Measurements from ENCODE around the gene FRRS1L. TPM values are rescaled to one million over a fixed set of nuclear protein-coding genes. Genes with fewer than 3 reads are reported as not detected.

Gene FRRS1L
- total RNA-seq, 4 donors from 2014 or later: 0.05 to 0.42 TPM; not detected in 2

DNA sequence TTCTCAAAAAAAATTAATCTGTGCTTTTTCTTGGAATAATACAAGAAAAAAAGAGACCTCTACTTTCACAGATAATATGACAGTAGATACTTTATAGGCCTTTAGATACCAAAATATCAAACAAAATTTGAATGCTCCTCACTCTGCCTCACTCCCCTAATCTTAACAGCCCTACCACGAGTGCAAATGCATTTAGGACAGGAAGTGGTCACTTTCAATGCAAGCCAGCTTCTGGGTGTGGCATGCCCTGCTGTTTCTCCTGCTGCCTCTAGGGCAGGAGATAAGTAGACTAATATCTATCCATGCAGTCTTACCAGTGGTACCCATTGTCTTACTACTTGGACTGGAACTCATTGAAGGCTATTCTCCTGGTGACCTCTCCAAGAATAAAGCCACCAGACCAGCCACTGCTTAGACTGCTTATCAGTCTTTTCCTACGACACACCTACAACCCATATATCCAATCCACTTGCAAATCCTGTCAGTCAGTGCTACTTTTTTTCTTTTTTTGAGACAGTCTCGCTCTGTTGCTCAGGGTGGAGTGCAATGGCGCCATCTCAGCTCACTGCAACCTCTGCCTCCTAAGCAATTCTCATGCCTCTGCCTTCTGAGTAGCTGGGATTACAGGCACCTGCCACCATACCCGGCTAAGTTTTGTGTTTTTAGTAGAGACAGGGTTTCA, 23.0 kb downstream of the FRRS1L start:
- Histone ChIP-seq H3K9me3 (no peaks in the 10 kb centered on the region), H3K4me3 (no peak overlapping the region), H3K27me3 (no peaks in the 10 kb centered on the region), H3K36me3 (no peaks in the 10 kb centered on the region), H3K4me1 (no peaks in the 10 kb centered on the region), H3K27ac (no peak overlapping the region)
- no peak for TF ChIP-seq EP300 (IDR thresholded peaks at IDR 0.05)
- TF ChIP-seq POLR2AphosphoS5 (IDR thresholded peaks at IDR 0.05): no peak
- TF ChIP-seq, protein P1, sequence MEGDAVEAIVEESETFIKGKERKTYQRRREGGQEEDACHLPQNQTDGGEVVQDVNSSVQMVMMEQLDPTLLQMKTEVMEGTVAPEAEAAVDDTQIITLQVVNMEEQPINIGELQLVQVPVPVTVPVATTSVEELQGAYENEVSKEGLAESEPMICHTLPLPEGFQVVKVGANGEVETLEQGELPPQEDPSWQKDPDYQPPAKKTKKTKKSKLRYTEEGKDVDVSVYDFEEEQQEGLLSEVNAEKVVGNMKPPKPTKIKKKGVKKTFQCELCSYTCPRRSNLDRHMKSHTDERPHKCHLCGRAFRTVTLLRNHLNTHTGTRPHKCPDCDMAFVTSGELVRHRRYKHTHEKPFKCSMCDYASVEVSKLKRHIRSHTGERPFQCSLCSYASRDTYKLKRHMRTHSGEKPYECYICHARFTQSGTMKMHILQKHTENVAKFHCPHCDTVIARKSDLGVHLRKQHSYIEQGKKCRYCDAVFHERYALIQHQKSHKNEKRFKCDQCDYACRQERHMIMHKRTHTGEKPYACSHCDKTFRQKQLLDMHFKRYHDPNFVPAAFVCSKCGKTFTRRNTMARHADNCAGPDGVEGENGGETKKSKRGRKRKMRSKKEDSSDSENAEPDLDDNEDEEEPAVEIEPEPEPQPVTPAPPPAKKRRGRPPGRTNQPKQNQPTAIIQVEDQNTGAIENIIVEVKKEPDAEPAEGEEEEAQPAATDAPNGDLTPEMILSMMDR (IDR thresholded peaks at IDR 0.05): peak in 1 of 2 donors; percentile 2
- WGBS: 78% methylated on average over 5 of the region's 5 CpGs
- DNase-seq (ENCODE audit: low spot score in 2 of 2): no peak

- 95% methylated on average over 5 of the region's 5 CpGs for WGBS
- DNase-seq (ENCODE audit: low spot score in 2 of 2): no peak
- Histone ChIP-seq H3K27me3 (no peaks in the 10 kb centered on the region), H3K36me3 (no peaks in the 10 kb centered on the region), H3K4me1 (no peaks in the 10 kb centered on the region), H3K9me3 (no peaks in the 10 kb centered on the region), H3K4me3 (no peak overlapping the region), H3K27ac (no peak overlapping the region)
- TF ChIP-seq POLR2AphosphoS5 (IDR thresholded peaks at IDR 0.05) (no peak), POLR2A (IDR thresholded peaks at IDR 0.05) (no peak), EP300 (IDR thresholded peaks at IDR 0.05) (no peak)
- TF ChIP-seq, protein P1 (IDR thresholded peaks at IDR 0.05): no peak
Observed at GRCh38 chr9:109141375-109141774, 25.7 kb downstream of the FRRS1L start.

DNA sequence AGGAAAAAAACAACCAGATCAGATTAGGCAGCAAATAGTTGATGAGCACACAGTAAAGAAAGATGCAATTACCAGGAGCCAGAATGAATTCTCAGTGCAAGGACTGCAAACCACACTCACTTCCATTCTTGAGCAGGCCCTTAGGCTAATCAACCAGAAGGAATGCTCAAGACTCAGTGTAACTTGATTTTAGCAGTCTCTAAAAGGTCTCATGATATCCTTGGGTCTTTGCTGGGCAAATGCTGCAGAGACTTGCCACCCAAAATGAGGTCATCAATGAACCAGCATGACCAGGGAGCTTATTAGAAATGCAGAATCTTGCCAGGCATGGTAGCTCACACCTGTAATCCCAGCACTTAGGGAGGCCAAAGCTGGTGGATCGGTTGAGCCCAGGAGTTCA, 27.2 kb downstream of the FRRS1L start:
- Histone ChIP-seq H3K4me1 (no peaks in the 10 kb centered on the region), H3K27ac (no peak overlapping the region), H3K9me3 (no peaks in the 10 kb centered on the region), H3K27me3 (no peaks in the 10 kb centered on the region), H3K4me3 (no peak overlapping the region), H3K36me3 (no peaks in the 10 kb centered on the region)
- TF ChIP-seq POLR2AphosphoS5 (IDR thresholded peaks at IDR 0.05) (no peak), EP300 (IDR thresholded peaks at IDR 0.05) (no peak), POLR2A (IDR thresholded peaks at IDR 0.05) (no peak)
- TF ChIP-seq, protein P1 (IDR thresholded peaks at IDR 0.05): no peak
- WGBS: 91% methylated on average over 1 of the region's 1 CpG
- DNase-seq (ENCODE audit: low spot score in 2 of 2): no peak

DNA sequence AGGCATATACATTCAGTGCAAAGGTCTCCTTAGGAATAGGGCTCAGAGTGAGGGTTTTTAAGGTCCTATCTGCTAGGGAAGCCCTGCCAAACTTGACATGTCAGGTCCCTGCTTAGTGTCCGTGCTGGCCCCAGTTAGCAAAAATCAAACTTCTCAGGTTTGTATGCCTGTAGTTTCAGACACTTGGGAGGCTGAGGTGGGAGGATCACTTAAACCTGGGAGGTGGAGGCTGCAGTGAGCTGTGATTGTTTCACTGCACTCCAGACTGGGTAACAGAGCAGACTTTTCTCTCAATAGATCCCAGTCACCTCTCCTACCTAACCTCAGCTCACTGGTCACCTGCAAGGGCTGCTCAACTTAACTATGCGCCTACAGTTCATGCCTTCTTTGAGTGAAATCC, 28.6 kb downstream of the FRRS1L start:
- WGBS: 88% methylated on average over 2 of the region's 2 CpGs
- no peak for TF ChIP-seq EP300 (IDR thresholded peaks at IDR 0.05)
- TF ChIP-seq, protein P1 (IDR thresholded peaks at IDR 0.05): no peak
- TF ChIP-seq POLR2A (IDR thresholded peaks at IDR 0.05): no peak
- TF ChIP-seq POLR2AphosphoS5 (IDR thresholded peaks at IDR 0.05): no peak
- Histone ChIP-seq H3K9me3 (no peaks in the 10 kb centered on the region), H3K36me3 (no peaks in the 10 kb centered on the region), H3K27ac (no peak overlapping the region), H3K4me3 (no peak overlapping the region), H3K27me3 (no peaks in the 10 kb centered on the region), H3K4me1 (no peaks in the 10 kb centered on the region)
- no peak for DNase-seq (ENCODE audit: low spot score in 2 of 2)

DNA sequence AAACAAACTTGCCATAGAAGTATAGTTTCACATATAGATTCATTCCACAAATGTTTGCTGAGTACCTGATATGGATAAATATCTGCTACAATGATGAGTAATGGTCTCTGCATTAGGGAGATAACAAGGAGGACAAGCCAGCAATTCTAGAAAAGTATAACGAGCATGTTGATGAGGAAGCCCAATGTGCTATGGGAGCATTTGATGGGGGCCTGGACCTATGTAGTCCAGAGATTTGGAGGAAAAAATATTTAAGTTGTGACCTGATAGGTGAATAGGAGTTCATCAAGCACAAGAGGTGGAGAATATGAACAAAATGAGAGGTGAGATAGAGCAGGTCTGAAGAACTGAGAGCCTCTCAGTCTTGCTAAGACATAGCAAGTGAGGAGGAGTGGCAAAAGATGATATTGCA, 32.9 kb downstream of the FRRS1L start:
- WGBS: 86% methylated on average over 1 of the region's 1 CpG
- Histone ChIP-seq H3K27me3 (no peaks in the 10 kb centered on the region), H3K4me1 (no peaks in the 10 kb centered on the region), H3K27ac (no peak overlapping the region), H3K4me3 (no peak overlapping the region), H3K9me3 (no peaks in the 10 kb centered on the region), H3K36me3 (no peaks in the 10 kb centered on the region)
- DNase-seq (ENCODE audit: low spot score in 2 of 2): no peak
- TF ChIP-seq, protein P1 (IDR thresholded peaks at IDR 0.05): no peak
- TF ChIP-seq POLR2A (IDR thresholded peaks at IDR 0.05) (no peak), POLR2AphosphoS5 (IDR thresholded peaks at IDR 0.05) (no peak), EP300 (IDR thresholded peaks at IDR 0.05) (no peak)
